Subcutaneous adipose tissue (tissue), 4 donors: Measurements from ENCODE around the gene SND1. TPM values are rescaled to one million over a fixed set of nuclear protein-coding genes. Genes with fewer than 3 reads are reported as not detected.

Experiments used
- CTCF ChIP-seq: fragments of 450-650 bp; IDR thresholded peaks from one replicate; pipeline ENCODE4 v1.5.1; 2016; ENCODE audit warnings: low read depth, mild to moderate bottlenecking, control low read depth, antibody characterized with exemption, moderate library complexity
- total RNA-seq, 4 donors: library from RNA; depleted of rRNA; stranded (reverse); fragments of >200 nt; gene quantifications; one replicate each; pipeline ENCODE4 v1.1.0, GENCODE V29; 2016

Gene SND1
- total RNA-seq, 4 donors from 2014 or later: 73.9 to 98.3 (median 88.9) TPM

- TF ChIP-seq CTCF: no peak
These were observed 141.6 kb downstream of the SND1 start for GRCh38 chr7:127793582-127793981.

GRCh38 chr7:127794136-127794535 is 142.1 kb downstream of the SND1 start:
- no peak for TF ChIP-seq CTCF

- TF ChIP-seq CTCF: no peak
These were observed 142.6 kb downstream of the SND1 start for GRCh38 chr7:127794551-127794950.

- TF ChIP-seq CTCF: no peak
These were observed 146.0 kb downstream of the SND1 start for GRCh38 chr7:127798023-127798422.

- no peak for TF ChIP-seq CTCF
These were observed 146.9 kb downstream of the SND1 start for GRCh38 chr7:127798769-127799372.

- TF ChIP-seq CTCF: no peak
These were observed 147.7 kb downstream of the SND1 start for GRCh38 chr7:127799535-127800305.

- no peak for TF ChIP-seq CTCF
These were observed 150.9 kb downstream of the SND1 start for GRCh38 chr7:127802845-127803244.
